CD4-positive, alpha-beta T cell (primary cell): ENCODE measurements around the gene TMED8. TPM values are rescaled to one million over a fixed set of nuclear protein-coding genes. Genes with fewer than 3 reads are reported as not detected.

Experiments used
- ATAC-seq: fragments of 200-7000 bp; cut with Tn5 transposase; one replicate; pipeline ENCODE4 v1.10.0; 2022; ENCODE audit warnings: mild to moderate bottlenecking; ENCODE audit not compliant: poor library complexity
- CTCF ChIA-PET: fragments of 350-600 bp; sonication (Branson Sonifier 250); formaldehyde crosslinking; loops from one replicate; lab custom pipeline; 2021; ENCODE audit warnings: antibody characterized with exemption, inconsistent platforms; lab: Charles Lee
- POLR2A ChIA-PET: fragments of 350-600 bp; sonication (Branson Sonifier 250); formaldehyde crosslinking; loops from one replicate; lab custom pipeline; 2021; ENCODE audit warnings: antibody characterized with exemption, inconsistent platforms; lab: Charles Lee
- DNase-seq, 14 experiments: peaks; one replicate each; pipeline ENCODE4 v3.0.0-alpha.2; 2013 to 2020; ENCODE audit warnings: mixed read lengths in 2 of 14
- H3K27ac ChIP-seq, 2 donors: one replicate each; pipeline versions ENCODE4 v1.5.1 to v1.7.0; 2013; ENCODE audit warnings: low read length in 2 of 2, low read depth in 1 of 2, mild to moderate bottlenecking in 1 of 2
- H3K27me3 ChIP-seq, 2 experiments: 1 replicate in 1 of 2; 2 replicates in 1 of 2; pipeline versions ENCODE4 v1.6.1 to v1.7.0; 2013; ENCODE audit warnings: low read length in 2 of 2, control low read depth in 1 of 2, mild to moderate bottlenecking in 1 of 2, moderate library complexity in 1 of 2; ENCODE audit not compliant: insufficient read depth in 2 of 2, control insufficient read depth in 1 of 2
- H3K36me3 ChIP-seq: one replicate; pipeline ENCODE4 v1.6.1; 2013; ENCODE audit warnings: low read length, control low read depth; ENCODE audit not compliant: insufficient read depth
- H3K4me1 ChIP-seq: one replicate; pipeline ENCODE4 v1.6.1; 2013; ENCODE audit warnings: low read length, control low read depth; ENCODE audit not compliant: insufficient read depth
- H3K4me3 ChIP-seq: one replicate; pipeline ENCODE4 v1.5.1; 2013; ENCODE audit warnings: mild to moderate bottlenecking, low read length, moderate library complexity
- H3K9me3 ChIP-seq, 2 experiments: 1 replicate in 1 of 2; 2 replicates in 1 of 2; pipeline versions ENCODE4 v1.6.1 to v1.7.0; 2013; ENCODE audit warnings: low read length in 2 of 2, mild to moderate bottlenecking in 2 of 2, control low read depth in 1 of 2, moderate library complexity in 1 of 2; ENCODE audit not compliant: control insufficient read depth in 1 of 2, insufficient read depth in 1 of 2
- H3K27ac Mint-ChIP-seq: one replicate; pipeline ENCODE4 v1.8.0; 2020; ENCODE audit warnings: mixed read lengths
- H3K27me3 Mint-ChIP-seq: one replicate; pipeline ENCODE4 v1.8.0; 2021; ENCODE audit warnings: mixed read lengths
- H3K36me3 Mint-ChIP-seq: one replicate; pipeline ENCODE4 v1.8.0; 2021; ENCODE audit warnings: low read depth, mixed read lengths
- H3K4me1 Mint-ChIP-seq: one replicate; pipeline ENCODE4 v1.8.0; 2021; ENCODE audit warnings: low read depth, mixed read lengths
- H3K4me3 Mint-ChIP-seq: one replicate; pipeline ENCODE4 v1.8.0; 2020; ENCODE audit warnings: mild to moderate bottlenecking, mixed read lengths
- H3K9me3 Mint-ChIP-seq: one replicate; pipeline ENCODE4 v1.8.0; 2020; ENCODE audit warnings: mixed read lengths
- CTCF ChIP-seq: fragments of 200-600 bp; IDR thresholded peaks from one replicate; pipeline ENCODE4 v1.8.0; 2022; ENCODE audit warnings: antibody characterized with exemption, mild to moderate bottlenecking
- intact Hi-C, 2 experiments: fragments of 100-400 bp; cut with DNase I in 1 of 2; cut with micrococcal nuclease in 1 of 2; formaldehyde crosslinking; loops; one replicate each; pipeline versions ENCODE4 v1.15.1 to v1.9.0; 2023 to 2025; cut with DNase I, micrococcal nuclease
- total RNA-seq, 174 experiments: library from RNA in 2 of 174; stranded (reverse) in 2 of 174; gene quantifications; one replicate each; pipeline ENCODE4 v1.2.3 and lab custom pipeline; 2021 to 2026

The TMED8 gene
- total RNA-seq, 2 experiments from 2014 or later: 4.9 to 5.1 TPM

- DNase-seq (no peak), ATAC-seq (no peak)
- Mint-ChIP-seq H3K36me3 (no peaks in the 10 kb centered on the region), H3K4me3 (no peak overlapping the region), H3K4me1 (peaks cover 5% of the 10 kb centered on the region), H3K9me3 (no peaks in the 10 kb centered on the region), H3K27ac (no peak overlapping the region), H3K27me3 (no peaks in the 10 kb centered on the region)
- no peak for TF ChIP-seq CTCF
- Histone ChIP-seq H3K36me3 (no peaks in the 10 kb centered on the region), H3K4me1 (no peaks in the 10 kb centered on the region), H3K27ac (no peak overlapping the region), H3K9me3 (no peaks in the 10 kb centered on the region), H3K4me3 (no peak overlapping the region), H3K27me3 (no peaks in the 10 kb centered on the region)
- CTCF ChIA-PET: no interaction called here
- intact Hi-C loops: no loop called here
- POLR2A ChIA-PET: no interaction called here
These were observed 20.0 kb downstream of the TMED8 start for GRCh38 chr14:77356899-77357298.

- TF ChIP-seq CTCF: no peak
- H3K27ac Mint-ChIP-seq: no peak overlapping the region
- H3K9me3 Mint-ChIP-seq: no peaks in the 10 kb centered on the region
- Histone ChIP-seq H3K36me3 (peaks cover 2% of the 10 kb centered on the region), H3K4me3 (no peak overlapping the region), H3K27ac (no peak overlapping the region), H3K4me1 (no peaks in the 10 kb centered on the region), H3K27me3 (no peaks in the 10 kb centered on the region), H3K9me3 (no peaks in the 10 kb centered on the region)
- no peaks in the 10 kb centered on the region for H3K4me1 Mint-ChIP-seq
- ChIA-PET CTCF (no interaction called here), POLR2A (no interaction called here)
- no peaks in the 10 kb centered on the region for H3K27me3 Mint-ChIP-seq
- intact Hi-C loops: no loop called here
- ATAC-seq (no peak), DNase-seq (no peak)
- peaks cover 4% of the 10 kb centered on the region for H3K36me3 Mint-ChIP-seq
- no peak overlapping the region for H3K4me3 Mint-ChIP-seq
These were observed 21.1 kb downstream of the TMED8 start for GRCh38 chr14:77355811-77356210.

GRCh38 chr14:77353469-77354141 is 23.3 kb downstream of the TMED8 start:
- H3K36me3 Mint-ChIP-seq: peaks cover 18% of the 10 kb centered on the region
- no peak for DNase-seq
- H3K36me3 ChIP-seq: peaks cover 7% of the 10 kb centered on the region
- H3K4me3 Mint-ChIP-seq: no peak overlapping the region
- no peak overlapping the region for H3K27ac Mint-ChIP-seq
- H3K27me3 ChIP-seq: no peaks in the 10 kb centered on the region
- CTCF ChIA-PET: no interaction called here
- no peaks in the 10 kb centered on the region for H3K9me3 ChIP-seq
- no peaks in the 10 kb centered on the region for H3K9me3 Mint-ChIP-seq
- intact Hi-C loops: no loop called here
- no peak overlapping the region for H3K27ac ChIP-seq
- POLR2A ChIA-PET: no interaction called here
- ATAC-seq: no peak
- H3K4me1 ChIP-seq: no peaks in the 10 kb centered on the region
- no peak overlapping the region for H3K4me3 ChIP-seq
- H3K27me3 Mint-ChIP-seq: no peaks in the 10 kb centered on the region
- no peak for TF ChIP-seq CTCF
- no peaks in the 10 kb centered on the region for H3K4me1 Mint-ChIP-seq
